Suppressor macrophage treated with lipopolysaccharide for 1 hour (primary cell): ENCODE measurements around the gene HBEGF.
A peak's percentile ranks its signal among the peaks of the same experiment; 100 is the strongest.

Experiments used
- DNase-seq, 3 donors: peaks; one replicate each; pipeline ENCODE4 v3.0.0-alpha.2; 2020 to 2022

HBEGF gene, protein sequence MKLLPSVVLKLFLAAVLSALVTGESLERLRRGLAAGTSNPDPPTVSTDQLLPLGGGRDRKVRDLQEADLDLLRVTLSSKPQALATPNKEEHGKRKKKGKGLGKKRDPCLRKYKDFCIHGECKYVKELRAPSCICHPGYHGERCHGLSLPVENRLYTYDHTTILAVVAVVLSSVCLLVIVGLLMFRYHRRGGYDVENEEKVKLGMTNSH

DNA sequence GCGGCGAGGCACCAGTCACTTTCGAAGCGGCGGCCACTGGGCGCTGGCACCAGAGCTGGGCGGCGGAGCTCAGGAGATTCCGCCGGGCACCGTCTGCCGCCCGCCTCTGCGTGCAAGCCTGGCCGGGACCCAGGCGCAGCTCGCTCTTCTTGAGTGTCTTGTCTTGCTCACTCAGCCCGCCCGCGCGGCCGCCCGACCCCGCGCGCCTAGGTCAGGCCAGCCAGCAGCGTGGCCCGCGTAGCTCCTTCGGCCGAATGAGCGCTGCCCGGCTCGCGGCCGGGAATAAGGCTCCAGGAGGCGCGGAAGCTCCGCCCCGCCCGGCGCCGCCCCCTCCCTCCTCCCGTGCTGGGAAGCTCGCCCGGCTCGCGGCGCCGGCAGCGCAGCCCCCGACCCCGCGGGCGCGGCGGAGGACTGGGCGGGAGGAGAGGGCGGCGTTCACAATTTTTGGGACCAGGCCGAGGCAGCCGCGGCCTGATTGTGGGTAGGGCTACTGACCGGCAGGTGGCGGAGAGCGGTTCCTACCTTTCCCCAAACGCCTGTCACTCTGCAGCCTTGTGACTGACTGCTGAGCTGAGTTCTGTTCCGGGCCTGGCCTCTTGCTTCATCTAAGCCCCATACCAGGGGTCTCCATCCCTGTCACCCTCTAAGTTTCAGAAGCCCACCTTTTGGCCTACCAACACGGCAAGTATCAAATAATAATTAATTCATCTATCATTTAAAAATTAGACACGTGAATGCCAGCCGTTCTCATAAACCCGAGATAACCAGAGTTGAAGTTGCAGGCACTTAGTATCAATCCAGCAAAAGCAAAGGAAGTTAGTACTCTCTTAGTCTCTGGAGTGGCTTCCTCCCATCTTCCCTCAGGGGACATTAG is at the start of gene HBEGF:
Gene HBEGF, minus strand, starts transcription at position 256 of the 874 bp plus-strand sequence. CDS start 275 bp downstream, outside the sequence.
- peak; percentile 84 to 92 (median 88) for DNase-seq

DNA sequence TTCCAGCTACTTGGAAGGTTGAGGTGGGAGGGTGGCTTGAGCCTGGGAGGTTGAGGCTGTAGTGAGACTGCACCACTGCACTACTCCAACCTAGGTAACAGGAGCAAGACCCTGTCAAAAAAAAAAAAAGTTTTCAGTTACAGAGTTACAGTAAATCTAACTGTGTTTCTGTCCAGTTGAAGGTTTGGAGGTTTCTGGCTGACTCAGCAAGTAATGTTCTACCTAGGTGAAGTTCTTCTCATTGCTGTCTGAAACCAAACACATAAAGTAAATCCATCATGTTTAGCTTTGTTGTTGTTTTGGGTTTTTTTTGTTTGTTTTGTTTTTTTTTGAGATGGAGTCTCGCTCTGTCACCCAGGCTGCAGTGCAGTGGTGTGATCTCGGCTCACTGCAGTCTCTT is 47.3 kb upstream of the HBEGF start:
- no peak for DNase-seq

DNA sequence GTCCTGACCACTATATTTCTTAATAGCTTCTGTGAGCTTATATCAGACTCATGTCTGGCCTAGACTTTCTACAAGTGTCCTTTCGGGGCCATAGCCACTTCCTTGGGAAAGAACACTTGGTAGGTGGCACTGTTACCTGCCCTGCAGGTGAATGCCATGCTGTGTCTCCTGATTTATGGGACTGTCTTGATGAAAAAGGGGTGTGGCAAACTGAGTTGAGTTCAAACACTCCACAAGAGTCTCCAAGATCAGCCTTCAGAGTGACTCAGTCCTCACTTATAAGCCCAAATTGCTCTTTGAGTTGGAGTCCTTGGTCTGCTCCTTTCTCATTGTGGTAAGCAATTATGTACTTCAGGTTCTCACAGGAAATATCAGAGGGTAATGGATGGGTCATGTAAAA is 45.3 kb upstream of the HBEGF start:
- DNase-seq = no peak

DNA sequence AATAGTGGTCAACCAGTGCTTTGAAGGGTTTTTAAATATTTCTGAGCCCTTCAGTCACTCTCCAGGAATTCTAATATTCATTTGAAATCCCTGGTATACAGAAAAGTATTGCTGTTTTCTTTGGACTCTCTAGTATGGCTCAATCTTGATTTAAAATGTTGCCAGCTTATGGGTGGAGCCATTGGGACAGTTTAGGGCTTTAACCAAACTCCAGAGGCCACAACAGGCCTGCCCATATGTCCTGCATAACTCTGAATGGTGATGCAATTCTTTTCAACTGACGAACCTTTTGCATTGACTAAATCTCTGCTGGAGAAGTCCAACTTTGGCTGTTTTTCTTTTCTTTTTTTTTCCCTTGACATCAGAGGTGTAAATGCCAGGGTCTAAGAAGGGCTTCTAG is 44.9 kb upstream of the HBEGF start:
- no peak for DNase-seq

DNA sequence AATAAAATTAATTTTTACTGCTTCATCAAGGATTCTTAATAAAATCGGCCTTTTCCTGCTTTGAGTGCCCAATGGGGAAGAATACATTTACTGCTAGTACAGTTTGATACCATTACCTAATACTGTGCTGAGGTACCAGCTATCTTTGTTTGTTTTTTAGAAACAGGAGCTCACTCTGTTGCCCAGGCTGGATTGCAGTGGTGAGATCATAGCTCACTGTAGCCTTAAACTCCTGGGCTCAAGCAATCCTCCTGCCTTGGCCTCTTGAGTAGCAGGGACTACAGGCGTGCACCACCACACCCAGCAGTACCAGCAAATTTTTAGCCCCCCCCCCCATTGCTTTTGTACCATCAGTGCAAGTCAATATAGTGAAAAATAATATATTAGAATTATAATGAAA is 41.6 kb upstream of the HBEGF start:
- no peak for DNase-seq

DNA sequence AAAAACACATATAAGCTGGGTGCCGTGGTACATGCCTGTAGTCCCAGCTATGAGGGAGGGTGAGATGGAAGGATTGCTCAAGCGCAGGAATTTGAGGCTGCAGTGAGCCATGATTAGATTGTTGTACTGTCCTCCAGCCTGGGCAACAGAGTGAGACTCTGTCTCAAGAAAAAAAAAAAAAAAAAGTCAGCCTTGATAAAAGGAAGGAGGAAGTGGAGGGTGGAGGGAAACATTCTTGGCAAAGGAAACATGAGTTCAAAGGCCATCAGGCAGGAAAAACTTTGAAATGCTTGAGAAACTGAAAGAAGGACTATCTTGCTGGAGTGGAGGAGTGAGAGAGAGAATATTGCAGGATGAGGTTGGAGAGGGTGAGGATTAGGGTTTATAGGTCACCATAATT is 36.9 kb upstream of the HBEGF start:
- DNase-seq = no peak

DNA sequence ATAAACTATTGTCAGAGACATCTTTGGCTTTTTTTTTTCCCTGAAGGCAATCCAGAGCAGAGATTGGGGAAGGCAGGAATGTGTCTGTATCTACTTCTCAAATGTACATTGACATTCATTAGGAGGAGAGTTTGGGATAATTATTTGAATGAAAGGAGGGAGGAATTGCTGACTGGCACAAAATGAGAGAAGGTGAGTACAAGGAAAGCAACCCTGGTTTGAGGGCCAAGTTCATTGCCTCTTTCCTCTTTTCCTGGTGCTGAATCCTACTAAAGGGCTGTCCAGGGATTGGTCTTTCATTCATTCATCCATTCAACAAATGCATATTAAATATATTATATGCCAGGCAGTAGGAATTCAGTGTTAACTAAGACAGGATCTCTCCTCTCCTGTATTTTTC is 36.5 kb upstream of the HBEGF start:
- no peak for DNase-seq

DNA sequence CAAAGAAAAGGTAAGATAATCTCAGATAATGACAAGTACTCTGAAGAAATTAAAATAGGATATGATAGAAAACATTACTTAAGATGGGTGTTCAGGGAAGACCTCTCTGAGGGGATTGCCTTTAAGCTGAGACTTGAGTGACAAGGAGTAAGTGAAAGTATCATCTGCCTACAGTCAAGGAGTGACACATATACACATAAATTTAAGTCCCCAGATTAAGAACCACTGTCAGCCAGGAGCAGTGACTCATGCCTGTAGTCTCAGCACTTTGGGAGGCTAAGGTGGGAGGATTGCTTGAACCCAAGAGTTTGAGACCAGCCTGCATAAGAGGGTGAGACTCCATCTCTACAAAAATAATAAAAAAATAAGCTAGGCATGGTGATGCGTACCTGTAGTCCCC is 35.6 kb upstream of the HBEGF start:
- DNase-seq = no peak

DNA sequence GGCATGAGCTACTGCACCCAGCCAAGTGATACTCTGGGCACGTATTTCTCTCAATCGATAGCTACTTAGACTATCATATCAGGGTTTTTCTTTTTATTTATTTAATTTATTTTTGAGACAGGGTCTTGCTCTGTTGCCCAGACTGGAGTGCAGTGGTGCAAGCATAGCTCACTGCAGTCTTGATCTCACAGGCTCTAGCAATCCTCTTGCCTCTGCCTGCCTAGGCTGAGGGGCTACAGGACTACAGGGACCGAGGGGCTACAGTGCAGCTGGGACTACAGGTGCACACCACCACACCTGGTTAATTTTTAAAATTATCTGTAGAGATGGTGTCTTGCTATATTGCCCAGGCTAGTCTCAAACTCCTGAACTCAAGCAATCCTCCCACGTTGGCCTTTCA is 34.9 kb upstream of the HBEGF start:
- no peak for DNase-seq

DNA sequence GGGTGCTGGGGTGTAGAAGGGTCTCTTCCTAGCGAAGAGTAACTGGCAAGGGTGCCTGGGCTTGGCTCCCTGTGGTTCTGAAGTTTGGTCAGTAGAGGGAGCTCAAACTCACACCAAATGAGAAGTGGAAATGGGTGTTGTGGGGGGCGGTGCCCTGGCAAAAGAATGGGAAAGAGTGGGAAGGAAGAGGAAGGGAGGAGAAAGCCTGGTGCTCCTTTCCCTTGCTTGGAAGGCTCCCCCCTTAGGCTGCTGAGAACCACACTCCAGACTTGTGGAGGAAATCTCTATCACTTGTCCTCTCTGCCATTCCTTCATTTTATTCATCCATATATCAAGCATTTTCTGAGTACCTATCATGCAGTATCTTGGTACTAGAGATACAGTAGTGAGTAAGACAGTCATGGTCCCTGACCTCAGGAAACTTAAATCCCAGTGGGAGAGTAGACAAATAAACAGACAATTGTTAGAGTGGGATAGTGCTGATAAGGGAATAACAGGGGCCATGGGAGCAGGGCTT is 26.6 kb upstream of the HBEGF start:
- peak; percentile 74 to 79 (median 74) for DNase-seq

DNA sequence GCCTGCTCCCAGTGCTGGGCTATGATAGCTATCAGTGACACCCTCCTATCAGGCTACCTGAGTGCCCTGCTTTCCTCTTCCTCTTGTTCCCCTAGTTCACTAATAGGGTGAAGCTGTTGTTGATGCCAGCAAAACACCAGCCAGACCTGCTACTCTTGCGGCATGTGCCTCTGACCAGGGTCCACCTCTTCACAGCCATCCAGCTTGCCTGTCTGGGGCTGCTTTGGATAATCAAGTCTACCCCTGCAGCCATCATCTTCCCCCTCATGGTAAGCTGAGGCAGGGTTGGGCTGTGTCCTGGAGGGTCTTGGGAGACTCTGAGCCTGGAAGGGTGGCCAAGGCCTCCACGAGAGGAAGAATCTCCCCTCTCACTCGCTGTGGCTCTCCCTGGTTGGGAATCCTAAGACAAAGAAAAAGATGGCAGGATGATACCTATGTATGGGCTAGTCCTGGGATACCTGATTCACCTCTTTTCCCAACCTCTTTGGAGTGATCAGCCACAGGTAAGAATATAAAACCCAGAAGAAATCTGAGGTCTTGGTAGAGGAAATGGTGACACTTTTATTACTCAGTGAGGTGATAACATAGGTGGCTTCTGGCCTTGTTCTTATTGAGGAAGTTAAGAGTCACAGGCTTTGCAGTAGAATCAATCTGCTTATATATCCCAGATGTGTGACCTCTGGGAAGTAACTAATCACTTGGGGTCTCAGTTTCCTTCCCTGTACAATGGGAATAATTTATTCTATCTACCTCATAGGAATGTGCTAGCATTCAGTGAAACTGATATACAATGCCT is 25.2 kb upstream of the HBEGF start:
- DNase-seq = no peak

DNA sequence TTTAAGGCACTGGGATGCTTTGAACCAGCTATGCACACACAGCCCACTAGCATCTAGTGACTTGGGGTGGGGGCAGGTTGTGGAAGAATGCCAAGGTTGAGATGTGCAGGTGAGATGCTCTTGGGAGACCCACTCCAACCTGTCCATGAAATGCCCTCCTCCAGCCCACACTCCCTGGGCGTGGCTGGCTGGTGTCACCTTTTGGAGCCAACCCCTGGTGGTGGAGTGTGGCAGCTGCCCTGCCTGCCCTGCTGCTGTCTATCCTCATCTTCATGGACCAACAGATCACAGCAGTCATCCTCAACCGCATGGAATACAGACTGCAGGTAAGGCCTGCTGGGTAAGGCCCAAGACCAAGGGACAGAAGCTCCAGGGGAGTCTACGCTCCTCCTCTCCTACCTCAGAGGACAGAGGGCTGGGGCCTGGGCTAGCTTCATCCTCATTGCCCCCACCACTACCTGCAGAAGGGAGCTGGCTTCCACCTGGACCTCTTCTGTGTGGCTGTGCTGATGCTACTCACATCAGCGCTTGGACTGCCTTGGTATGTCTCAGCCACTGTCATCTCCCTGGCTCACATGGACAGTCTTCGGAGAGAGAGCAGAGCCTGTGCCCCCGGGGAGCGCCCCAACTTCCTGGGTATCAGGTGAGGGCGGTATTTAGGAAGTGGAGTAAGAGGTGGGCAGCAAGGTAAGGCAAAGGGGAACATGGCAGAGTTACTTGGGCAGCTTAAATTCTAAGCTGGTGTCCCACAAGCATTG is 21.0 kb upstream of the HBEGF start:
- no peak for DNase-seq

DNA sequence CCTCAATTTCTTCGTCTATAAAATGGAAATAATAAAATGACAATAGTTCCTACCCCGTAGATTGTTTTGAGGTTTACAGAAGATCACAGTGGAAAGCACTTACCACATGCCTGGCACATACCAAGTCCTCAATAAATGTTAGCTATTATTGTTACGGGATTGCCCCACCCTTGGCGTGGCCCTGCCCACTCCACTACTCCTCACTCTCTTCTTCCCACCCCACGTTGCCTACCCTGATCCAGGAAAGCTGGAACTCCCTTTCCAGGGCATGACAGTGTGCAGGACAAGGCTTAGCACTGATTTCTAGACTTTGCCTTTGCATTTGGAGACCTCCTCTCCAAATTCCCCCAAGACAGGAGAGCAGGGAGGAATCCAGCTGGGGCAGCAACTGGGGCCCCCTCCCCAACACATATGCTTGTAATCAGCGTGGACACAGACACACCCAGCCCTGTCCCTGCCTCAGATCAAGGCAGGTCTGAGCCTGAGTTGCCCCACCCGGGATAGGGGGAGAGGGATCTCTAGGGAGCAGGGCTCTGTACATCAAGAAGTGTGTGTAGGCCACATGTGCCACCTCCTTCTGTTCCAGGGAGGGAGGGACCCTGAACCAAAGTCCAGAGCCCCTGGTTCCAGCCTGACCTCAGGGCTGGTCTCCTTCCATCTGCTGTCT is 20.3 kb upstream of the HBEGF start:
- no peak for DNase-seq

DNA sequence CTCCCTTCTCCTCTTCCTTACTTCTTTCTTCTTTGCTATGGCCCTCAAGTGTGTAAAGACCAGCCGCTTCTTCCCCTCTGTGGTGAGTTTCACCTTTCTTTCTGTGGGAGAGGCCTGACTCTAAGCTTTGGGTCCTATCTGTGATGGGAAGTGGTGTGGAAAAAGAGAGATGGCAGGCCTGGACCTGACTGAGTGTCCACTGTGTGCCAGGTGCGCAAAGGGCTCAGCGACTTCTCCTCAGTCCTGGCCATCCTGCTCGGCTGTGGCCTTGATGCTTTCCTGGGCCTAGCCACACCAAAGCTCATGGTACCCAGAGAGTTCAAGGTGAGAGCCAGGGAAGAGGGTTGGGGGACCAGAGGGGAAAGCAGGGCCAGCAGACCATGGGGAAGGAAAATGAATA is 19.5 kb upstream of the HBEGF start:
- no peak for DNase-seq

DNA sequence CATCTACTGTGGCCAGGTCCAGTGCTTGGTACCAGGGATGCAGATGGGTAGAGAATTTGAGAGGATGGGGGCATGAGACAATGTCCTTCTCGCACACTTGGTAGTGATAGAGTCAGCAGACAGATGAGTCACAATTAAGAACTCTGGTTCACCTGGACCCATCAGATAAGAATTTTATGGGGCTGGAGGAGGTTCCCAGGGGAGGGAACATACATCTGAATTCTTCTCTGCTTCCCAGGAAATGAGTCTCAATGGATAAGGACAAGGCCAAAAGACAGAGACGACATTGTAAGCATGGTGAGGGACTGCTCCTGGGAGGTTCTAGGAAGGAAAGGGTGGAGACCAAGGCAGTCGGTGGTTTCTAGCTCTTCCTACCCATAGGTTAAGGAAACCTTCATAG is 18.9 kb upstream of the HBEGF start:
- DNase-seq = no peak

DNA sequence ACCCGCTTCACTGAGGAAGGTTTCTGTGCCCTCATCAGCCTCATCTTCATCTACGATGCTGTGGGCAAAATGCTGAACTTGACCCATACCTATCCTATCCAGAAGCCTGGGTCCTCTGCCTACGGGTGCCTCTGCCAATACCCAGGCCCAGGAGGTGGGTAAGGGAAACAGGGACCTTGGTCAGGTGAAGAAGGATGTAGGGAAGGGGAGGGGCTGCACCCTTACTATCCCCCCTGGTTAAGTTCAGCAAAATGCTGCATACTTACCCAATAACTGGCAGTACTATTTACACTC is 18.0 kb upstream of the HBEGF start:
- DNase-seq = no peak

DNA sequence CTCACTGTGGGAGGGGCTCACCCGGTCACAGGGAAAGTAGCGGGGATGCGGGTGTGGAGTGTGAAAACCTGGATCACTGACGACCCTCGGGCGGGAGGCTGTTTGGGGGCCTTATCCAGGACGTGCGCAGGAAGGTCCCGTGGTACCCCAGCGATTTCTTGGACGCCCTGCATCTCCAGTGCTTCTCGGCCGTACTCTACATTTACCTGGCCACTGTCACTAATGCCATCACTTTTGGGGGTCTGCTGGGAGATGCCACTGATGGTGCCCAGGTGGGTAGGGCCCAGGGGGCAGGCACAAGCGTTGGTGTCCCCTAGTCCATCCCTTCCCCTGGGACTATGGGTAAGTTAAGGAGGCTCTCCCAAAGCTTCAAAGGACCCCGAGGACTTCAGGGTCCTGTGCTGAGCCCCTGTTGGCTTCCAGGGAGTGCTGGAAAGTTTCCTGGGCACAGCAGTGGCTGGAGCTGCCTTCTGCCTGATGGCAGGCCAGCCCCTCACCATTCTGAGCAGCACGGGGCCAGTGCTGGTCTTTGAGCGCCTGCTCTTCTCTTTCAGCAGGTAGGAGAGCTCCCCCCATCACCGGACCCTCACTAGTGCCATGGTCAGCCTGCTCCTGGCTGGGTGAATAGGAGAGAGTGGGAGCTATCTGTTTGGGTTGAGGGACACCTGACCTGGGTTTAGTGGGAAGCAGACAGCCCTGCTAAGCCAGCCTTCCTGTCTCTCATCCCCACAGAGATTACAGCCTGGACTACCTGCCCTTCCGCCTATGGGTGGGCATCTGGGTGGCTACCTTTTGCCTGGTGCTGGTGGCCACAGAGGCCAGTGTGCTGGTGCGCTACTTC is 17.4 kb upstream of the HBEGF start:
- no peak for DNase-seq

DNA sequence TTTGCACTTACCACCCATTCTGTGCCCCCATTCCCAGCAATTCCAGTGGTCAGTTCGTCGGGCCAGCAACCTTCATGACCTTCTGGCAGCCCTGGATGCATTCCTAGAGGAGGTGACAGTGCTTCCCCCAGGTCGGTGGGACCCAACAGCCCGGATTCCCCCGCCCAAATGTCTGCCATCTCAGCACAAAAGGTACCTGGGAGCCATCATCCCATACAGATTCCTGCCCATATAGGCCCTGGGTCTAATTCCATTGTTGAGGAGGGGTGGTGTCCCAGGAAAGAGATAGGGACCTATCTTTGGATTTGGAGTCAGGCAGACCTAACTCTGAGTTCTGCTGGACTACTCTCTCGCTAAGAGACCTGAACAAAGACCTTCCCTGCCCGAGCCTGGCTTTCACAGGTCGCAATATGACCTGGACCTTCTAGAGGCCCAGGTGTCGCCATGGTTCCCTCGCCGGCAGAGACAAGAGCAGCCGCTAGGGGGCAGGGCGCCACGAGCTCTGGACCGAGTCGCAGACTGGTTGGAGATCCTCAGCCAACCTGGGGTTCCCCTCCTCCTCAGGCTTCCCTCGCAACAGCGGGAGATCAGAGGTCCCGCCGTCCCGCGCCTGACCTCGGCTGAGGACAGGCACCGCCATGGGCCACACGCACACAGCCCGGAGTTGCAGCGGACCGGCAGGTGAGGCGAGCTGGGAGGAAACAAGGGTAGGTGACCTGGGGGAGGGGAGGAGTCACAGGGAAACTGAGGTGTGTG is 16.6 kb upstream of the HBEGF start:
- peak; percentile 85 to 94 (median 90) for DNase-seq

DNA sequence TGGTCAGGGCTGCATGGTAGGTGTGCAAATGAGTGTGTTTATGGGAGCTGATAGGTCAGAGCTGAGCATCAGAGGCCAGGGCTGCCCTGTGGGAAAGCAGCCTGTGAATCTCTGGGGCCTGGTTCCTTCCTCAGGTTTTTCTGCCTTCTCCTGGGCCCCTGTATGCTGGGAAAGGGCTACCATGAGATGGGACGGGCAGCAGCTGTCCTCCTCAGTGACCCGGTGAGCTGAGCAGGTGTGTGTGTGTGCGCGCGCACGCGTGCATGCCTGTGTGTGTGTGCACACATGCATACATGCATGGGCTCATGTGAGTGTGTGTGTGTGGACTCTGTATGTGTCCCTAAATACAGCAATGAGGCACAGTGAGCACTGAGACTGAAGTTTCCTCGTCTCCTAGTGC is 15.9 kb upstream of the HBEGF start:
- no peak for DNase-seq

DNA sequence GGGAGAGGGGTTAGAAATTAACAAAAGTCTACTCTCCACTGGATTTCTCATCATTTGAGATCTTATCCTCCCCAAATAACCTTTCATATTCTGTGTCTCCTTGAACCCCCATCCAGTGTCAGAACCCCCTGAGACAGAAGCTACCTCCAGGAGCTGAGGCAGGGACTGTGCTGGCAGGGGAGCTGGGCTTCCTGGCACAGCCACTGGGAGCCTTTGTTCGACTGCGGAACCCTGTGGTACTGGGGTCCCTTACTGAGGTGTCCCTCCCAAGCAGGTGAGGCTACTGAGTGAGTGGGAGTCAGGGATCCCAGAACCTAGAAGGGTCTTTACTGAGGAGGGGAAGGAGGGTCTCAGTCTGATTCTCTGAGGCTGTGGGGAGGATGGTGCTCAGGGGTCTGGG is 15.5 kb upstream of the HBEGF start:
- DNase-seq = no peak
